Gastroesophageal sphincter (tissue), 3 donors: Measurements from ENCODE around the gene VWA5A.

Experiments used
- EP300 ChIP-seq: sonication (generic); formaldehyde crosslinking; IDR thresholded peaks from one replicate; pipeline ENCODE4 v1.6.1; 2017; ENCODE audit warnings: antibody characterized with exemption, mild to moderate bottlenecking
- TF ChIP-seq, protein P1 (sequence below), 4 experiments: fragments of 200-600 bp in 2 of 4; fragments of 450-650 bp in 2 of 4; sonication (generic) in 1 of 4; IDR thresholded peaks; one replicate each; pipeline ENCODE4 v1.5.1; 2017 to 2019; ENCODE audit warnings: antibody characterized with exemption in 4 of 4, mild to moderate bottlenecking in 2 of 4, moderate library complexity in 2 of 4

DNA sequence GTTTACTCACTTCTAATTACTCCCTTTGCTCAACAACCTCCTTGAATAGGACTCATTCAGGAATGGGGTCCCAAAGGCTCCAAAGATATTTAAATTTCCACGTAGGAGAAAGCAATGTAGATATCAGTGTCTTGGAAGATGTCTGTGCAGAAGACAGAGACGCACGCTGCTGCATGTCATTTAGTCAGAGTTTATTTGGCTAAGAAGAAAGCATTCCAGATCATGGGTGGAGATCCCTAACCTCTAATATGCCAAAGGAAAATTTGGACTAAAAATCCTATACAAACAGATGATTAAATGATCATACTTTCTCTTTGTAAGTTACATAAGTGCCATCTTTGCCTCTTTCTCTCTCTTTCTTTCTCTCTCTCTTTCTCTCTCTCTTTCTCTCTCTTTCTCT, 67.8 kb downstream of the VWA5A start, which contains the start of gene OR10D3:
- TF ChIP-seq, protein P1, sequence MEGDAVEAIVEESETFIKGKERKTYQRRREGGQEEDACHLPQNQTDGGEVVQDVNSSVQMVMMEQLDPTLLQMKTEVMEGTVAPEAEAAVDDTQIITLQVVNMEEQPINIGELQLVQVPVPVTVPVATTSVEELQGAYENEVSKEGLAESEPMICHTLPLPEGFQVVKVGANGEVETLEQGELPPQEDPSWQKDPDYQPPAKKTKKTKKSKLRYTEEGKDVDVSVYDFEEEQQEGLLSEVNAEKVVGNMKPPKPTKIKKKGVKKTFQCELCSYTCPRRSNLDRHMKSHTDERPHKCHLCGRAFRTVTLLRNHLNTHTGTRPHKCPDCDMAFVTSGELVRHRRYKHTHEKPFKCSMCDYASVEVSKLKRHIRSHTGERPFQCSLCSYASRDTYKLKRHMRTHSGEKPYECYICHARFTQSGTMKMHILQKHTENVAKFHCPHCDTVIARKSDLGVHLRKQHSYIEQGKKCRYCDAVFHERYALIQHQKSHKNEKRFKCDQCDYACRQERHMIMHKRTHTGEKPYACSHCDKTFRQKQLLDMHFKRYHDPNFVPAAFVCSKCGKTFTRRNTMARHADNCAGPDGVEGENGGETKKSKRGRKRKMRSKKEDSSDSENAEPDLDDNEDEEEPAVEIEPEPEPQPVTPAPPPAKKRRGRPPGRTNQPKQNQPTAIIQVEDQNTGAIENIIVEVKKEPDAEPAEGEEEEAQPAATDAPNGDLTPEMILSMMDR (IDR thresholded peaks at IDR 0.05) = no peak
- TF ChIP-seq EP300 = no peak
